NT2/D1 (cell line): ENCODE data around the gene PPP1R9A.

Experiments
- DNase-seq: peaks from one replicate; pipeline ENCODE4 v3.0.0-alpha.2; 2011; ENCODE audit warnings: low read depth, low spot score
- H3K27me3 ChIP-seq: 2 replicates; pipeline ENCODE4 v1.6.0; 2011; ENCODE audit warnings: mild to moderate bottlenecking; ENCODE audit not compliant: insufficient read length, insufficient read depth
- H3K36me3 ChIP-seq: 2 replicates; pipeline ENCODE4 v1.6.1; 2011; ENCODE audit warnings: mild to moderate bottlenecking, low read length, mixed read lengths; ENCODE audit not compliant: insufficient read depth, insufficient read length
- H3K4me1 ChIP-seq: 2 replicates; pipeline ENCODE4 v1.5.1; 2011; ENCODE audit not compliant: insufficient read depth, insufficient read length
- H3K4me3 ChIP-seq: 2 replicates; pipeline ENCODE4 v1.5.1; 2011; ENCODE audit warnings: low read depth; ENCODE audit not compliant: insufficient read length
- H3K9ac ChIP-seq: 2 replicates; pipeline ENCODE4 v1.6.0; 2011; ENCODE audit warnings: low read depth; ENCODE audit not compliant: insufficient read length
- H3K9me3 ChIP-seq: 2 replicates; pipeline ENCODE4 v1.5.1; 2011; ENCODE audit warnings: mild to moderate bottlenecking, low read length; ENCODE audit not compliant: insufficient read depth
- SUZ12 ChIP-seq: IDR thresholded peaks from 2 replicates; pipeline ENCODE4 v1.6.1; 2011; ENCODE audit not compliant: insufficient read length, insufficient read depth; ENCODE audit errors: extremely low read depth
- YY1 ChIP-seq: IDR thresholded peaks from 2 replicates; pipeline ENCODE4 v1.6.1; 2011; ENCODE audit not compliant: insufficient read length, insufficient read depth
- ZNF274 ChIP-seq: IDR thresholded peaks from 2 replicates; pipeline ENCODE4 v1.6.1; 2011; ENCODE audit warnings: mild to moderate bottlenecking, low read depth, low read length

Gene PPP1R9A

GRCh38 chr7:94901981-94902380 lies 5.4 kb upstream of the PPP1R9A start:
- no peaks in the 10 kb centered on the region for H3K9me3 ChIP-seq
- H3K9ac ChIP-seq, result no peak overlapping the region
- H3K27me3 ChIP-seq, result no peaks in the 10 kb centered on the region
- DNase-seq, result no peak
- no peaks in the 10 kb centered on the region for H3K36me3 ChIP-seq
- no peaks in the 10 kb centered on the region for H3K4me1 ChIP-seq
- TF ChIP-seq YY1 (no peak), ZNF274 (no peak)
- H3K4me3 ChIP-seq, result no peak overlapping the region

GRCh38 chr7:94903971-94904370 lies 3.4 kb upstream of the PPP1R9A start:
- no peaks in the 10 kb centered on the region for H3K9me3 ChIP-seq

GRCh38 chr7:94904982-94905381 lies 2.4 kb upstream of the PPP1R9A start:
- Histone ChIP-seq H3K4me3 (no peak overlapping the region), H3K4me1 (no peaks in the 10 kb centered on the region), H3K27me3 (no peaks in the 10 kb centered on the region), H3K36me3 (no peaks in the 10 kb centered on the region), H3K9me3 (no peaks in the 10 kb centered on the region), H3K9ac (no peak overlapping the region)
- no peak for TF ChIP-seq ZNF274
- no peak for TF ChIP-seq YY1
- TF ChIP-seq SUZ12, result no peak
- DNase-seq, result no peak

More at GRCh38 chr7:94903971-94904370, 3.4 kb upstream of the PPP1R9A start:
- no peaks in the 10 kb centered on the region for H3K27me3 ChIP-seq
- DNase-seq, result no peak
- no peaks in the 10 kb centered on the region for H3K4me1 ChIP-seq
- H3K36me3 ChIP-seq, result no peaks in the 10 kb centered on the region
- H3K9ac ChIP-seq, result no peak overlapping the region
- no peak for TF ChIP-seq YY1
- no peak for TF ChIP-seq SUZ12
- no peak for TF ChIP-seq ZNF274
- H3K4me3 ChIP-seq, result no peak overlapping the region

GRCh38 chr7:94906065-94906851 lies 1.1 kb upstream of the PPP1R9A start:
- Histone ChIP-seq H3K9ac (no peak overlapping the region), H3K9me3 (no peaks in the 10 kb centered on the region), H3K4me3 (no peak overlapping the region), H3K4me1 (no peaks in the 10 kb centered on the region), H3K27me3 (no peaks in the 10 kb centered on the region), H3K36me3 (no peaks in the 10 kb centered on the region)
- no peak for TF ChIP-seq YY1
- no peak for TF ChIP-seq SUZ12
- no peak for TF ChIP-seq ZNF274
- DNase-seq, result no peak

- TF ChIP-seq YY1, result no peak
- no peak for TF ChIP-seq ZNF274
- TF ChIP-seq SUZ12, result no peak
- Histone ChIP-seq H3K4me1 (no peaks in the 10 kb centered on the region), H3K4me3 (peak overlapping the region; percentile 43), H3K36me3 (no peaks in the 10 kb centered on the region), H3K9me3 (no peaks in the 10 kb centered on the region), H3K27me3 (no peaks in the 10 kb centered on the region), H3K9ac (peak overlapping the region; percentile 63)
- peak; percentile 39 for DNase-seq
Observed at GRCh38 chr7:94907811-94908322, 473 bp downstream of the PPP1R9A start.

- peak; percentile 44 for DNase-seq
- TF ChIP-seq SUZ12 (no peak), ZNF274 (no peak), YY1 (no peak)
- peak overlapping the region; percentile 68 for H3K9ac ChIP-seq
- H3K36me3 ChIP-seq, result no peaks in the 10 kb centered on the region
- peak overlapping the region; percentile 43 for H3K4me3 ChIP-seq
- H3K4me1 ChIP-seq, result no peaks in the 10 kb centered on the region
- H3K27me3 ChIP-seq, result no peaks in the 10 kb centered on the region
- H3K9me3 ChIP-seq, result no peaks in the 10 kb centered on the region
Observed at GRCh38 chr7:94908323-94909178, 1.2 kb downstream of the PPP1R9A start.

- no peak for DNase-seq
- H3K9me3 ChIP-seq, result no peaks in the 10 kb centered on the region
- peak overlapping the region; percentile 68 for H3K9ac ChIP-seq
- peak overlapping the region; percentile 16 for H3K4me3 ChIP-seq
- no peaks in the 10 kb centered on the region for H3K27me3 ChIP-seq
- H3K36me3 ChIP-seq, result no peaks in the 10 kb centered on the region
- H3K4me1 ChIP-seq, result no peaks in the 10 kb centered on the region
- TF ChIP-seq SUZ12 (no peak), YY1 (no peak)
Observed at GRCh38 chr7:94909179-94909466, 1.7 kb downstream of the PPP1R9A start.
